ENCODE data around the gene KANSL1.

DNA sequence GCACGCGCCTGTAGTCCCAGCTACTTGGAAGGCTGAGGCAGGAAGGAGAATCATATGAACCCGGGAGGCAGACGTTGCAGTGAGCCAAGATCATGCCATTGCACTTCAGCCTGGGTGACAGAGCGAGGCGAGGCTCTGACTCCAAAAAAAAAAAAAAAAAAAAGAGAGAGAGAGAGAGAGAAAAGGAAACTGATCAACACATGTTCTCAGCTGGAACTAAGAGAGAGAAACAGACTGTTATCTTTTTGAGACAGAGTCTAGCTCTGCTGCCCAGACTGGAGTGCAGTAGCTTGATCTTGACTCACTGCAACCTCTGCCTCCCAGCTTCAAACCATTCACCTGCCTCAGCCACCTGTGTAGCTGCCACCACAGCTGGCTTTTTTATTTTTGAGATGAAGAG lies 133.7 kb downstream of the KANSL1 start:
- no peak for TF ChIP-seq ISL1 (CRISPR knock-in tag; IDR thresholded peaks at IDR 0.05)
- TF ChIP-seq ZFP3 (CRISPR knock-in tag; IDR thresholded peaks at IDR 0.05), result no peak
- TF ChIP-seq, protein P1, sequence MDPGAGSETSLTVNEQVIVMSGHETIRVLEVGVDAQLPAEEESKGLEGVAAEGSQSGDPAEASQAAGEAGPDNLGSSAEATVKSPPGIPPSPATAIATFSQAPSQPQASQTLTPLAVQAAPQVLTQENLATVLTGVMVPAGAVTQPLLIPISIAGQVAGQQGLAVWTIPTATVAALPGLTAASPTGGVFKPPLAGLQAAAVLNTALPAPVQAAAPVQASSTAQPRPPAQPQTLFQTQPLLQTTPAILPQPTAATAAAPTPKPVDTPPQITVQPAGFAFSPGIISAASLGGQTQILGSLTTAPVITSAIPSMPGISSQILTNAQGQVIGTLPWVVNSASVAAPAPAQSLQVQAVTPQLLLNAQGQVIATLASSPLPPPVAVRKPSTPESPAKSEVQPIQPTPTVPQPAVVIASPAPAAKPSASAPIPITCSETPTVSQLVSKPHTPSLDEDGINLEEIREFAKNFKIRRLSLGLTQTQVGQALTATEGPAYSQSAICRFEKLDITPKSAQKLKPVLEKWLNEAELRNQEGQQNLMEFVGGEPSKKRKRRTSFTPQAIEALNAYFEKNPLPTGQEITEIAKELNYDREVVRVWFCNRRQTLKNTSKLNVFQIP (CRISPR knock-in tag; IDR thresholded peaks at IDR 0.05; ENCODE audit: borderline replicate concordance, low read depth), result no peak
- no peak for TF ChIP-seq GLIS3 (CRISPR knock-in tag; IDR thresholded peaks at IDR 0.05)
- TF ChIP-seq ARNTL (CRISPR knock-in tag; IDR thresholded peaks at IDR 0.05; ENCODE audit: borderline replicate concordance, low read depth), result no peak
- TF ChIP-seq, protein P2, sequence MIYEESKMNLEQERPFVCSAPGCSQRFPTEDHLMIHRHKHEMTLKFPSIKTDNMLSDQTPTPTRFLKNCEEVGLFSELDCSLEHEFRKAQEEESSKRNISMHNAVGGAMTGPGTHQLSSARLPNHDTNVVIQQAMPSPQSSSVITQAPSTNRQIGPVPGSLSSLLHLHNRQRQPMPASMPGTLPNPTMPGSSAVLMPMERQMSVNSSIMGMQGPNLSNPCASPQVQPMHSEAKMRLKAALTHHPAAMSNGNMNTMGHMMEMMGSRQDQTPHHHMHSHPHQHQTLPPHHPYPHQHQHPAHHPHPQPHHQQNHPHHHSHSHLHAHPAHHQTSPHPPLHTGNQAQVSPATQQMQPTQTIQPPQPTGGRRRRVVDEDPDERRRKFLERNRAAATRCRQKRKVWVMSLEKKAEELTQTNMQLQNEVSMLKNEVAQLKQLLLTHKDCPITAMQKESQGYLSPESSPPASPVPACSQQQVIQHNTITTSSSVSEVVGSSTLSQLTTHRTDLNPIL (CRISPR knock-in tag; IDR thresholded peaks at IDR 0.05; ENCODE audit: low read depth), result no peak
- TF ChIP-seq SNAI2 (CRISPR knock-in tag; IDR thresholded peaks at IDR 0.05), result no peak
- TF ChIP-seq, protein P3, sequence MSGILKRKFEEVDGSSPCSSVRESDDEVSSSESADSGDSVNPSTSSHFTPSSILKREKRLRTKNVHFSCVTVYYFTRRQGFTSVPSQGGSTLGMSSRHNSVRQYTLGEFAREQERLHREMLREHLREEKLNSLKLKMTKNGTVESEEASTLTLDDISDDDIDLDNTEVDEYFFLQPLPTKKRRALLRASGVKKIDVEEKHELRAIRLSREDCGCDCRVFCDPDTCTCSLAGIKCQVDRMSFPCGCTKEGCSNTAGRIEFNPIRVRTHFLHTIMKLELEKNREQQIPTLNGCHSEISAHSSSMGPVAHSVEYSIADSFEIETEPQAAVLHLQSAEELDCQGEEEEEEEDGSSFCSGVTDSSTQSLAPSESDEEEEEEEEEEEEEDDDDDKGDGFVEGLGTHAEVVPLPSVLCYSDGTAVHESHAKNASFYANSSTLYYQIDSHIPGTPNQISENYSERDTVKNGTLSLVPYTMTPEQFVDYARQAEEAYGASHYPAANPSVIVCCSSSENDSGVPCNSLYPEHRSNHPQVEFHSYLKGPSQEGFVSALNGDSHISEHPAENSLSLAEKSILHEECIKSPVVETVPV (CRISPR knock-in tag; IDR thresholded peaks at IDR 0.05), result no peak
- TF ChIP-seq, protein P4, sequence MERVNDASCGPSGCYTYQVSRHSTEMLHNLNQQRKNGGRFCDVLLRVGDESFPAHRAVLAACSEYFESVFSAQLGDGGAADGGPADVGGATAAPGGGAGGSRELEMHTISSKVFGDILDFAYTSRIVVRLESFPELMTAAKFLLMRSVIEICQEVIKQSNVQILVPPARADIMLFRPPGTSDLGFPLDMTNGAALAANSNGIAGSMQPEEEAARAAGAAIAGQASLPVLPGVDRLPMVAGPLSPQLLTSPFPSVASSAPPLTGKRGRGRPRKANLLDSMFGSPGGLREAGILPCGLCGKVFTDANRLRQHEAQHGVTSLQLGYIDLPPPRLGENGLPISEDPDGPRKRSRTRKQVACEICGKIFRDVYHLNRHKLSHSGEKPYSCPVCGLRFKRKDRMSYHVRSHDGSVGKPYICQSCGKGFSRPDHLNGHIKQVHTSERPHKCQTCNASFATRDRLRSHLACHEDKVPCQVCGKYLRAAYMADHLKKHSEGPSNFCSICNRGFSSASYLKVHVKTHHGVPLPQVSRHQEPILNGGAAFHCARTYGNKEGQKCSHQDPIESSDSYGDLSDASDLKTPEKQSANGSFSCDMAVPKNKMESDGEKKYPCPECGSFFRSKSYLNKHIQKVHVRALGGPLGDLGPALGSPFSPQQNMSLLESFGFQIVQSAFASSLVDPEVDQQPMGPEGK (CRISPR knock-in tag; IDR thresholded peaks at IDR 0.05; ENCODE audit: borderline replicate concordance), result no peak
- TF ChIP-seq CSDC2 (CRISPR knock-in tag; IDR thresholded peaks at IDR 0.05), result no peak
- TF ChIP-seq TCF4 (CRISPR knock-in tag; IDR thresholded peaks at IDR 0.05; ENCODE audit: borderline replicate concordance), result no peak
- TF ChIP-seq ZC3H10 (CRISPR knock-in tag; IDR thresholded peaks at IDR 0.05), result no peak
